Psoas muscle (tissue), 8 donors: ENCODE data around the gene SLC9A6. TPM values are rescaled to one million over a fixed set of nuclear protein-coding genes. Genes with fewer than 3 reads are reported as not detected.
"Not testable (repeated sequence)": the region's sequence is repeated elsewhere in the genome, so short reads cannot be mapped to it uniquely, and the experiment has no call there.

ENCODE experiments used
- ATAC-seq, 4 donors: fragments of 200-7000 bp; cut with Tn5 transposase; one replicate each; pipeline ENCODE4 v1.9.1; 2020; ENCODE audit warnings: moderate library complexity in 3 of 4, mild to moderate bottlenecking in 2 of 4
- DNase-seq, 2 donors: peaks; one replicate each; pipeline ENCODE4 v3.0.0-alpha.2; 2020
- H3K27ac ChIP-seq: fragments of 200-600 bp; one replicate; pipeline ENCODE4 v1.8.0; 2022
- H3K27me3 ChIP-seq, 3 donors: fragments of 200-600 bp in 1 of 3; one replicate each; pipeline versions ENCODE4 v1.6.1 to v1.8.0; 2013 to 2022; ENCODE audit warnings: low read length in 2 of 3, mild to moderate bottlenecking in 2 of 3, moderate library complexity in 1 of 3; ENCODE audit not compliant: insufficient read depth in 3 of 3
- H3K36me3 ChIP-seq, 2 donors: fragments of 200-600 bp in 1 of 2; one replicate each; pipeline versions ENCODE4 v1.6.1 to v1.8.0; 2013 to 2022; ENCODE audit warnings: low read depth in 1 of 2, mild to moderate bottlenecking in 1 of 2, moderate library complexity in 1 of 2; ENCODE audit not compliant: insufficient read depth in 1 of 2
- H3K4me1 ChIP-seq: fragments of 200-600 bp; one replicate; pipeline ENCODE4 v1.8.0; 2022
- H3K4me3 ChIP-seq: fragments of 200-600 bp; one replicate; pipeline ENCODE4 v1.8.0; 2022; ENCODE audit warnings: mild to moderate bottlenecking
- H3K9me3 ChIP-seq: fragments of 200-600 bp; one replicate; pipeline ENCODE4 v1.8.0; 2022
- WGBS, 3 donors: extraction: QIAGEN DNeasy Blood & Tissue Kit; methylation state at CpG; one replicate each; pipeline versions ENCODE4 v1.1.6 to v1.1.7; 2013; 5-methylcytosine and 5-hydroxymethylcytosine counted together
- intact Hi-C, 2 donors: fragments of 100-400 bp; cut with DNase I; formaldehyde crosslinking; loops; one replicate each; pipeline versions ENCODE4 v1.11.0 to v1.14.2; 2022
- polyA plus RNA-seq, 3 donors: library from polyadenylated mRNA; stranded (reverse); fragments of 200-250 nt; gene quantifications; one replicate each; pipeline ENCODE4 v1.2.3, GENCODE V29; 2013
- total RNA-seq, 4 donors: library from RNA; stranded (reverse); fragmentation: NEBNext Ultra II Directional in 2 of 4; extraction: Animal tissue kit (Norgen Biotek cat#: 25700) in 2 of 4; gene quantifications; one replicate each; pipeline versions ENCODE4 v1.2.1 to v1.2.4, GENCODE V29; 2021 to 2023
- TF ChIP-seq, protein P1 (sequence below): fragments of 200-600 bp; IDR thresholded peaks from one replicate; pipeline ENCODE4 v1.8.0; 2022; ENCODE audit warnings: antibody characterized with exemption
- donor health status: healthy with polysubstance abuse.
- donor health status: DM: no; HTN: no; CAD: no; lungs with moderate emphysema.
- donor health status: Bipolar disorder and iron deficiency.
- donor health status: healthy.
- donor health status: DM: yes; HTN: yes; CAD: no.
- donor health status: DM: no; HTN: no; CAD: no.
- donor health status: DM: no; HTN: no; CAD: no.
- donor health status: DM: yes; HTN: yes; CAD: no.

SLC9A6 gene
- total and polyA plus RNA-seq, 7 donors = 7.9 to 16.9 (median 8.9) TPM

DNA sequence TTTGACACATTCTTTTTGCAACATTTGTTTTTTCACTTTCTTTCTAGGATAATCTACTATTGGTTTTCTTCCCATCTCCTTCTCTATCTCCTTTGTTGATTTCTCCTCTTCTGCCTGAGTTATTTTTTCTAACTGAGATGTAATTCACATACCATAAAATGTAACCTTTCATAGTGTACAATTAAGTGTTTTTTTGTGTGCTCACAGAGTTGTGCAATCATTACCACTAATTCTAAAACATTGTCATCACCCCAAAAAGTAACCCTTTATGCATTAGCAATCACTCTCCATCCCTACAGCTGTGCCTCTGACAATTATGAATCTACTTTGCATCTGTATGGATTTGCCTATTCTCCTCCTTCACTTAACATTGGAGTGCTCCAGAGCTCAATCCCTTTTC, 95.5 kb downstream of the SLC9A6 start:
- intact Hi-C loops = no loop called here
- H3K36me3 ChIP-seq = no peaks in the 10 kb centered on the region
- H3K27me3 ChIP-seq = peaks cover 0 to 13% (median 0%) of the 10 kb centered on the region in 3 donors
- H3K27ac ChIP-seq = no peak overlapping the region
- DNase-seq = no peak
- no peak overlapping the region for H3K4me3 ChIP-seq
- H3K4me1 ChIP-seq = no peaks in the 10 kb centered on the region
- no peaks in the 10 kb centered on the region for H3K9me3 ChIP-seq
- no peak for ATAC-seq
- TF ChIP-seq, protein P1, sequence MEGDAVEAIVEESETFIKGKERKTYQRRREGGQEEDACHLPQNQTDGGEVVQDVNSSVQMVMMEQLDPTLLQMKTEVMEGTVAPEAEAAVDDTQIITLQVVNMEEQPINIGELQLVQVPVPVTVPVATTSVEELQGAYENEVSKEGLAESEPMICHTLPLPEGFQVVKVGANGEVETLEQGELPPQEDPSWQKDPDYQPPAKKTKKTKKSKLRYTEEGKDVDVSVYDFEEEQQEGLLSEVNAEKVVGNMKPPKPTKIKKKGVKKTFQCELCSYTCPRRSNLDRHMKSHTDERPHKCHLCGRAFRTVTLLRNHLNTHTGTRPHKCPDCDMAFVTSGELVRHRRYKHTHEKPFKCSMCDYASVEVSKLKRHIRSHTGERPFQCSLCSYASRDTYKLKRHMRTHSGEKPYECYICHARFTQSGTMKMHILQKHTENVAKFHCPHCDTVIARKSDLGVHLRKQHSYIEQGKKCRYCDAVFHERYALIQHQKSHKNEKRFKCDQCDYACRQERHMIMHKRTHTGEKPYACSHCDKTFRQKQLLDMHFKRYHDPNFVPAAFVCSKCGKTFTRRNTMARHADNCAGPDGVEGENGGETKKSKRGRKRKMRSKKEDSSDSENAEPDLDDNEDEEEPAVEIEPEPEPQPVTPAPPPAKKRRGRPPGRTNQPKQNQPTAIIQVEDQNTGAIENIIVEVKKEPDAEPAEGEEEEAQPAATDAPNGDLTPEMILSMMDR = no peak

GRCh38 chrX:136086521-136086920, 101.3 kb downstream of the SLC9A6 start:
- DNase-seq (no peak), ATAC-seq (no peak)
- H3K27ac ChIP-seq = no peak overlapping the region
- 94 to 98% (median 97%) methylated on average over 2 of the region's 2 CpGs for WGBS, 3 donors
- H3K9me3 ChIP-seq = no peaks in the 10 kb centered on the region
- TF ChIP-seq, protein P1 = no peak
- intact Hi-C loops = no loop called here
- H3K4me1 ChIP-seq = no peaks in the 10 kb centered on the region
- no peak overlapping the region for H3K4me3 ChIP-seq
- no peaks in the 10 kb centered on the region for H3K36me3 ChIP-seq
- peaks cover 0 to 5% (median 0%) of the 10 kb centered on the region in 3 donors for H3K27me3 ChIP-seq

- H3K27ac ChIP-seq, H3K27me3 ChIP-seq, H3K4me1 ChIP-seq, ATAC-seq, DNase-seq, H3K4me3 ChIP-seq, H3K36me3 ChIP-seq, H3K9me3 ChIP-seq, intact Hi-C loops: not testable (repeated sequence)
- WGBS, 3 donors = 94 to 100% (median 94%) methylated on average over 4 to 6 of the region's 6 CpGs
Observed at GRCh38 chrX:136091898-136092297, 106.7 kb downstream of the SLC9A6 start.

GRCh38 chrX:136094962-136095361, 109.7 kb downstream of the SLC9A6 start:
- DNase-seq (no peak), ATAC-seq (no peak)
- no peak overlapping the region for H3K4me3 ChIP-seq
- no peaks in the 10 kb centered on the region for H3K36me3 ChIP-seq
- no peak overlapping the region for H3K27ac ChIP-seq
- no peaks in the 10 kb centered on the region for H3K27me3 ChIP-seq
- WGBS, 3 donors = 78 to 99% (median 86%) methylated on average over 3 of the region's 3 CpGs
- intact Hi-C loops = no loop called here
- TF ChIP-seq, protein P1 = no peak
- H3K4me1 ChIP-seq = no peaks in the 10 kb centered on the region
- no peaks in the 10 kb centered on the region for H3K9me3 ChIP-seq

Other genes with a start within 250 kb of the SLC9A6 start
- not detected for gene CT45A3, start 217.2 kb upstream of the SLC9A6 start, total RNA-seq
- gene CT45A3, start 217.2 kb upstream of the SLC9A6 start, polyA plus RNA-seq = not detected
- not detected for gene CT45A5, start 199.9 kb upstream of the SLC9A6 start, total RNA-seq
- gene CT45A5, start 199.9 kb upstream of the SLC9A6 start, polyA plus RNA-seq = not detected
- not detected for gene CT45A6, start 182.6 kb upstream of the SLC9A6 start, total RNA-seq
- not detected for gene CT45A6, start 182.6 kb upstream of the SLC9A6 start, polyA plus RNA-seq
- gene CT45A2, start 165.4 kb upstream of the SLC9A6 start, total RNA-seq = not detected
- not detected for gene CT45A2, start 165.4 kb upstream of the SLC9A6 start, polyA plus RNA-seq
- gene CT45A7, start 148.2 kb upstream of the SLC9A6 start, total RNA-seq = not detected
- gene CT45A7, start 148.2 kb upstream of the SLC9A6 start, polyA plus RNA-seq = not detected
- not detected for gene CT45A8, start 130.9 kb upstream of the SLC9A6 start, total RNA-seq
- gene CT45A8, start 130.9 kb upstream of the SLC9A6 start, polyA plus RNA-seq = not detected
- not detected for gene CT45A9, start 113.6 kb upstream of the SLC9A6 start, total RNA-seq
- not detected for gene CT45A9, start 113.6 kb upstream of the SLC9A6 start, polyA plus RNA-seq
- not detected for gene CT45A10, start 92.0 kb upstream of the SLC9A6 start, total RNA-seq
- not detected for gene CT45A10, start 92.0 kb upstream of the SLC9A6 start, polyA plus RNA-seq
- not detected for gene SAGE1, start 91.7 kb upstream of the SLC9A6 start, total RNA-seq
- not detected for gene SAGE1, start 91.7 kb upstream of the SLC9A6 start, polyA plus RNA-seq
- gene MMGT1, start 11.4 kb upstream of the SLC9A6 start, total RNA-seq = 10 to 100 TPM; 17.8 to 21.1 (median 20.4) TPM
- gene MMGT1, start 11.4 kb upstream of the SLC9A6 start, polyA plus RNA-seq = 10 to 100 TPM in 2 of 3 donors, 1 to 10 TPM in 1; 8.9 to 18.5 (median 12.2) TPM
- gene FHL1, start 162.1 kb downstream of the SLC9A6 start, total RNA-seq = 1,000 to 10,000 TPM; 6,074 to 8,382 (median 6,962) TPM
- 1,000 to 10,000 TPM in 2 of 3 donors, 100 to 1,000 TPM in 1; 325 to 4,774 (median 2,961) TPM for gene FHL1, start 162.1 kb downstream of the SLC9A6 start, polyA plus RNA-seq